NT2/D1 (cell line): Measurements from ENCODE around the gene HOXA3.
A peak's percentile ranks its signal among the peaks of the same experiment; 100 is the strongest.

Experiments used
- DNase-seq: peaks from one replicate; pipeline ENCODE4 v3.0.0-alpha.2; 2011; ENCODE audit warnings: low read depth, low spot score
- H3K27me3 ChIP-seq: 2 replicates; pipeline ENCODE4 v1.6.0; 2011; ENCODE audit warnings: mild to moderate bottlenecking; ENCODE audit not compliant: insufficient read length, insufficient read depth
- H3K36me3 ChIP-seq: 2 replicates; pipeline ENCODE4 v1.6.1; 2011; ENCODE audit warnings: mild to moderate bottlenecking, low read length, mixed read lengths; ENCODE audit not compliant: insufficient read depth, insufficient read length
- H3K4me1 ChIP-seq: 2 replicates; pipeline ENCODE4 v1.5.1; 2011; ENCODE audit not compliant: insufficient read depth, insufficient read length
- H3K4me3 ChIP-seq: 2 replicates; pipeline ENCODE4 v1.5.1; 2011; ENCODE audit warnings: low read depth; ENCODE audit not compliant: insufficient read length
- H3K9ac ChIP-seq: 2 replicates; pipeline ENCODE4 v1.6.0; 2011; ENCODE audit warnings: low read depth; ENCODE audit not compliant: insufficient read length
- H3K9me3 ChIP-seq: 2 replicates; pipeline ENCODE4 v1.5.1; 2011; ENCODE audit warnings: mild to moderate bottlenecking, low read length; ENCODE audit not compliant: insufficient read depth
- SUZ12 ChIP-seq: IDR thresholded peaks from 2 replicates; pipeline ENCODE4 v1.6.1; 2011; ENCODE audit not compliant: insufficient read length, insufficient read depth; ENCODE audit errors: extremely low read depth
- YY1 ChIP-seq: IDR thresholded peaks from 2 replicates; pipeline ENCODE4 v1.6.1; 2011; ENCODE audit not compliant: insufficient read length, insufficient read depth
- ZNF274 ChIP-seq: IDR thresholded peaks from 2 replicates; pipeline ENCODE4 v1.6.1; 2011; ENCODE audit warnings: mild to moderate bottlenecking, low read depth, low read length

The HOXA3 gene

DNA sequence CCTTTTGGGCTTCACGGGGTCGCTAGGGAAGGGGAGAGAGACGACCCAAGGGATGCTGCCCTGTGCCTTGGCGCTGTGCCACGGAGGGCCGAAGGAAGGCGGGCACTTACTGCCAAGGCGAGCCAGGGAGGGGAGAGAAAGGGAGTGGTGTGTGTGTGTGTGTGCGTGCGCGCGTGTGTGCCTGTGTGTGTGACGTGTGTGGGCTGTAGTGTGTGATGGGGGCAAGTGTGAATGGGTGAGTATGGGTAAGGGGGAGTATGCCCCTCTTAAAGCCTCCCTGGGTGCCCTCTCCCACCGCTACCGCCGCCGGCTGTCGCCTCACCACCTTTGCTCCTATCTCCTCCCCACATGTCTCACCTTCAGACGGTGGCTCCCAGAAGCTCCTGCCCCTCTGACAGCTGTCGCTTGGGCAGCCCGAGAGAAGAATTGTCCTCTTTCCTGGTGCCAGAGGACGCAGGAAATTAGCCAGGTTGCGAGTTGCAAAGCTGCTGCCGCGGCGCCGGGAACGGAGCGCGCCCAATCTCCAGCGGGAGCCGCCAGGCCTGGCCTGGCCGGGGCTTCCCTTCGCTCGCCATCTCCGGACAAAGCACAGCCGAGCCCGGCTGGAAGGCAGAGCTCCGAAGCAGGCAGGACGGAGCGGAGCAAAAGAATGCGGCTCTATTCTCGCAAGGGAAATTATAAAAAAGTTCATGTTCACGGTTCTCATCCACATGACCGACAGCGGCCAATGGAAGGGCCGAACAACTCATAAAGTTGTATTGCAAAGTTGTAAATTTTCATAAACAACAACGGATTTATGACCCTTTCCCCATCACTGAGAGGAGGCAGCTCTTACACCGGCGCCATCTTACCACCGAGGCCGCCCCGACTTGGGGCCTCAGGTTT, at the start of gene HOXA3:
HOXA3 (minus strand) TSS at position 653 of the 885 bp plus-strand sequence. CDS start 41,943 bp downstream, outside the sequence.
- TF ChIP-seq SUZ12 (no peak), YY1 (no peak), ZNF274 (no peak)

DNA sequence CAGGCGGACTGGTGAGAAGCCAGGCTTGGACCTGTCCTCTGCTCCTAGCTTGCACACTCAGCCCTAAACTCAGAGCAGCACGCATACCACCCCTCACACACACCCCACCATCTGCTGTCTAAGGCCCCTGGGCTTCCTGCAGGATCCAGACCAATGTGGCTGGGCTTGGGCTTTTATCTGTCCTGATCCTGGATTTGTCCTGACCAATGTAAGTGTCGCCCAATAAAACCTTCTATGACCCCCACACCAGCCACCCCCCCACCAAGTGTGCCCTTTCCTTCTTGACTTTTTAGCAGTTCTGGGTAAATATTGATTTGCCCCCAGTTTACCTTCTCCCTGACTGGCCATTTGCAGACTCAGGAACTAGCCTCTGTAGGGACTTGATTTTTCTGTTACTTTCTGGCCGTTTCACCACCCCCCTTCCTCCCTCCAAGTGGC, 49.2 kb upstream of the HOXA3 start:
- H3K36me3 ChIP-seq = no peaks in the 10 kb centered on the region
- H3K9me3 ChIP-seq = no peaks in the 10 kb centered on the region
- H3K27me3 ChIP-seq = peaks cover 96% of the 10 kb centered on the region
- DNase-seq = no peak
- H3K9ac ChIP-seq = no peak overlapping the region
- no peak overlapping the region for H3K4me3 ChIP-seq
- H3K4me1 ChIP-seq = peaks cover 13% of the 10 kb centered on the region
- TF ChIP-seq SUZ12 = peak; percentile 20
- no peak for TF ChIP-seq YY1

More for the DNA sequence above, at the start of gene HOXA3:
- no peak for DNase-seq
- peaks cover 3% of the 10 kb centered on the region for H3K4me1 ChIP-seq
- H3K27me3 ChIP-seq = peaks cover 100% of the 10 kb centered on the region
- H3K9ac ChIP-seq = no peak within 1 kb of the TSS
- peak within 1 kb of the TSS; percentile 42 for H3K4me3 ChIP-seq
- no peaks in the 10 kb centered on the region for H3K36me3 ChIP-seq
- H3K9me3 ChIP-seq = peaks cover 3% of the 10 kb centered on the region

DNA sequence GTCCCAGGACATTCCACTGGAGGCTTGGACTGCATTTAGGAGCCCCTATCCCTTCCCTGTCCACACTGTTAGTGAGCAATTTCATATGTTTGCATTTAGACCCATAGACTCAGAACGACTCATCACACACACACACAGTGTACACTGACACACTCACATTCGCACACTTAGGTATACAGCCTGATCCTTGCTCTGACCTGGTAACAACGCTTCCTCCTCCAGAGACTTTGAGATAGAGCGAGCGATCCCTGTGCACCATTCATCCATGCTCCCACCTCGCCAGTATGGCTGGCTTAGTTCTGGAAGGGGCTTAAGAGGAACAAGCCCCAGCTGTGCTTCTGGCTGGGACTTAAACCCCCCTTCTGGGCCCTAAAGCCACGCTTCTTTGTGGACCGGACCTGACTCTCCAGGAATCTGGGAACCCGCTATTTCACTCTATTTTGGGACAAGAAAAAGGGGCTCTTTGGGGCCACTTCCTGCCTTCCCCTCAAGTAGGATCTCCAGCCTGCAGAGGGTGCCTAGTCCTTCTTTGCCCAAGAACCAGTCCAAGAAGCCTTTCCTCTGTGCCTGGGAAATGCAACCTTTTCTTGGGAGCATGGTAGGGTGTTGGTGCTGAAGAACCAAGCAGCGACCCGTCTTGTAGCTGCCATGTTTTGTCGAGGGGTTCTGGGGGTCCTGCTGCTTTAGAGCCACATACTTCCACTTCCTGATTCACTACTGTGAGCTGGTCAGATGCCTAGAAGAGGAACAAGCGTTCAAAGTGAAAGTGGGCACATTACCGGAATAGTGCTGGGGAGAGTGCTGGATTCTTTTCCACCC, 48.6 kb upstream of the HOXA3 start:
- Histone ChIP-seq H3K4me3 (peak overlapping the region; percentile 39), H3K36me3 (no peaks in the 10 kb centered on the region), H3K4me1 (peaks cover 13% of the 10 kb centered on the region), H3K9me3 (no peaks in the 10 kb centered on the region), H3K27me3 (peaks cover 96% of the 10 kb centered on the region), H3K9ac (no peak overlapping the region)
- TF ChIP-seq ZNF274 (no peak), SUZ12 (peak; percentile 48), YY1 (no peak)
- DNase-seq = no peak

DNA sequence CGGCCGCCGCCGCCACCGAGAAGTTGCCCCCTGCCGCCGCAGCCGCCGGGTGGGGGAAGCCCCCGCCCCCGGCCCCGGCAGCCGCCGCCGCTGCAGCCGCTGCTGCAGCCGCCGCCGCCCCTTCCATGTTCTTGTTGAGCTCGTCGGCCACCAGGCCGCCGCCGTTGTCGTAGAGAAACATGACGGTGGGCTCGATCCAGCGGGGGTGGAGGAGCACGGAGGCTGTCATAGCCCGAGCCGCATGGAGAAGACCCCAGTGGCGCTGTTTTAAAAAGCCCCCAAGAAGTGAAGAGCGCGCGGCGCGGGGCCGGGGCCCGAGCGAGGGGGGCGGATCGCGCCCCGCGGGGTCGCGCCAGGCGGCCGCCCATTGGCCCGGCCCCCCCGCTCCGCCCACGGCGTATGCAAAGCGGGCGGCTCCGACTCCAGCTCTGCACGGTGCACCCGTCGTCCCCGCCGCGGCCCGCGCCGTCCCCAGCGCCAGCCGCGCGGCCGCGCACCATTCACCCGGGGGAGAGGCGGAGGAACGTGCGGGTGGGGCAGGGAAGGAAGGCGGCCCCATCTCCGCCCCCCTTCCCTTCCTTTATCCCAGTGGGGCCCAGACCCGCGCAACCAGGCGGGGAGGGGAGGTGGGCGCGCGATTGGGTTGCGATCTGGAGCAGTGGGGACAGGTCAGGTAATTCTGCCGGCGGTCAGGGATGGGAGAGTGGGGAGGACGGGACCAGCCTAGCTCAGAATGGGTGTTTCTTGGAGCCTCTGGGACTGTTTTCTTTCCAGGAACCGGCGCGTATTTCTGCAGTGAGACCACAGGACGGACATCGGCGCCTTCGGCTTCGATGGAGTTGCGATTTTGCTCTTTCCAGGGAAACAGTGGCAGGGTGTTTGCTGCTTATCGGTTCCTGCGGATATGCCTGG, 47.7 kb upstream of the HOXA3 start, which contains the start of gene HOXA13:
HOXA13 (minus strand) TSS at position 243 of the 912 bp plus-strand sequence; CDS start at position 229, 14 bp downstream.
- DNase-seq = no peak
- H3K4me3 ChIP-seq = peak within 1 kb of the TSS; percentile 39
- H3K9me3 ChIP-seq = no peaks in the 10 kb centered on the region
- TF ChIP-seq SUZ12 = peak; percentile 50
- no peak for TF ChIP-seq ZNF274
- H3K27me3 ChIP-seq = peaks cover 96% of the 10 kb centered on the region
- peaks cover 7% of the 10 kb centered on the region for H3K4me1 ChIP-seq
- no peaks in the 10 kb centered on the region for H3K36me3 ChIP-seq
- H3K9ac ChIP-seq = peak within 1 kb of the TSS; percentile 32

DNA sequence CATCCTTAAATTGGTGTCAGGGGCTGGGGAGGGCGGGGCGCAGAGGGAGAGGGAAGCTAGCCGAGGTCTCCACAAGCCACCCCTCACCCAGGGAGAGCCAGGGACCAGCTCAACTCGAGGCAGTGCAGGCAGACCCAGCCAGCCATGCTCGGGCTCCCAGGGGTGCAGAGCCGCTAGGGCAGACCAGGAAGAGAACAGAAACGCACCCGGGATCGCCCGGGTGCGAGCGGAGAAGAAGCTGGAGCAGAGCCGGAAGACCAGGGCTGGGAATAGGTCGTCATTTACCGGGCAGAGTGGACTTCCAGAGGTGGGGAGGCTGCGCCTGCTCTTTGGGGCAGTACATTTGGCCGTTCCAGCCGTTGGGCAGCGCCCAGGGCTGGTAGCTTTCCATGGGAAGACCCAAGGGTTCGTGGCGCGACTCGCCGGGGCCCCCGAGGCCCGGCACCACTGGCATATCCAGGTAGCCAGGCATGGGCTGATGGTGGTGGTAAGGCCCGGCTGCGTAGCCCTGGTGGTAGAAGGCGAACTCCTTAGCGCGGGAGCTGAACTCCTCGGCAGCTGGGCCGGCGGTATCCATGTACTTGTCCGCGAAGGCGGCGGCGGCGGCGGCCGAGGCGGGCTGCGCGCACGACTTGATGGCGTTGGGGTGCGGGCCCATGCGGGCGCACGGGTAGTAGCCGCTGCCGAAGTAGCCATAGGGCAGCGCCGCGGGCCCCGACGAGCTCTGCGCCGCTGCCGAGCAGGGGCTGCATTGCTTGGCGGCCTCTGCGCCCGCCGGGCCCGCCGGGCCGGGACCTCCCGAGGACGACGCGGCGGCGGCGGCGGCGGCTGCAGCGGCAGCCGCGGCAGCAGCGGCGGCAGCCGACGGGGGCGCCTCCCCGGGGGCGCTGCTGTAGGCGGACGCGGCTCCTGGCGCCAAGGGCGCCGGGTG, 46.8 kb upstream of the HOXA3 start:
- no peak for DNase-seq
- Histone ChIP-seq H3K4me1 (peaks cover 7% of the 10 kb centered on the region), H3K36me3 (no peaks in the 10 kb centered on the region), H3K4me3 (peak overlapping the region; percentile 39), H3K9ac (peak overlapping the region; percentile 32), H3K27me3 (peaks cover 96% of the 10 kb centered on the region), H3K9me3 (no peaks in the 10 kb centered on the region)
- TF ChIP-seq YY1 (no peak), SUZ12 (peak; percentile 85)
